GM23248 (cell line): ENCODE measurements around the gene ACTL8.

ENCODE experiments used
- EZH2 ChIP-seq: fragments of 200-600 bp; sonication (generic); IDR thresholded peaks from 2 replicates; pipeline ENCODE4 v1.6.1; 2018; ENCODE audit warnings: antibody characterized with exemption, mild to moderate bottlenecking; ENCODE audit not compliant: insufficient read depth, poor library complexity, severe bottlenecking
- EZH2phosphoT487 ChIP-seq: fragments of 200-600 bp; sonication (generic); IDR thresholded peaks from 2 replicates; pipeline ENCODE4 v1.6.1; 2018; ENCODE audit warnings: antibody characterized with exemption, moderate library complexity, mild to moderate bottlenecking, low read depth; ENCODE audit not compliant: insufficient read depth

DNA sequence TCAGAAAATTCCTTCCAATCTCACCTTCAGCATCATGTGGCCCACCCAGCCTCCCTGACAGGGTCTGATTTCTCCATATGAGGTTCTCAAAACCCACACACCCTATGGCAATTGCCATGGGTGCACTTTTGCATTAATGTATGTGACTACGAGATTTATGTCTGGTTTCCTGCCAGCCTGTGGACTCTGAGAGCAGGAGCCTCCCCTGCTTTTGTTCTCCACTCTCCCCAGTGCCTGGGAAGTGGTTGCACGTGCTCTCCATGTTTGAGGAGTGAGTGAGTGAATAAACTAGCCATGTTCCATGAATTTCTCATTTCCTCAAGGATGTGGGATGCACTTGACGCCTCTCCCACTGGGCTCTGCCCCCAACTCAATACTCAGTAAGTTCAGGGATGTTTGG lies 91.2 kb downstream of the ACTL8 start:
- no peak for TF ChIP-seq EZH2
- no peak for TF ChIP-seq EZH2phosphoT487
